Activated naive CD4-positive, alpha-beta T cell treated with anti-CD3 and anti-CD28 coated beads, Interleukin-2, amount 50 U/mL, for 24 hours (primary cell): Measurements from ENCODE around the gene CEBPZOS.

ENCODE experiments used
- H3K27ac Mint-ChIP-seq: one replicate; pipeline ENCODE4 v1.8.0; 2021; ENCODE audit warnings: mild to moderate bottlenecking, mixed read lengths
- H3K27me3 Mint-ChIP-seq: one replicate; pipeline ENCODE4 v1.8.0; 2021; ENCODE audit warnings: mixed read lengths
- H3K36me3 Mint-ChIP-seq: one replicate; pipeline ENCODE4 v1.8.0; 2021; ENCODE audit warnings: mixed read lengths
- H3K4me1 Mint-ChIP-seq: one replicate; pipeline ENCODE4 v1.8.0; 2021; ENCODE audit warnings: mixed read lengths
- H3K4me3 Mint-ChIP-seq: one replicate; pipeline ENCODE4 v1.8.0; 2021; ENCODE audit warnings: mild to moderate bottlenecking, mixed read lengths
- H3K9me3 Mint-ChIP-seq: one replicate; pipeline ENCODE4 v1.8.0; 2021; ENCODE audit warnings: mixed read lengths

Gene CEBPZOS

GRCh38 chr2:37250869-37251740 is 54.8 kb downstream of the CEBPZOS start:
- Mint-ChIP-seq H3K4me3 (no peak overlapping the region), H3K27ac (peak overlapping the region; percentile 66), H3K36me3 (peaks cover 28% of the 10 kb centered on the region), H3K9me3 (no peaks in the 10 kb centered on the region), H3K4me1 (peaks cover 14% of the 10 kb centered on the region), H3K27me3 (no peaks in the 10 kb centered on the region)
